IMR-90 (cell line): ENCODE results near the gene TALDO1.

Experiments used
- CEBPB ChIP-seq: IDR thresholded peaks from 2 replicates; pipeline ENCODE4 v1.6.1; 2012; ENCODE audit warnings: low read depth, low read length, improper control_type of control experiment
- CTCF ChIP-seq: conservative IDR thresholded peaks from 2 replicates; pipeline ENCODE4 v1.5.1; 2012; ENCODE audit warnings: mild to moderate bottlenecking, low read depth, low read length, improper control_type of control experiment
- FOS ChIP-seq: fragments of 150-350 bp; IDR thresholded peaks from 2 replicates; pipeline ENCODE4 v1.6.1; 2016; ENCODE audit warnings: low read depth, low read length
- NFE2L2 ChIP-seq: fragments of 150-350 bp; IDR thresholded peaks from 2 replicates; pipeline ENCODE4 v1.6.1; 2016; ENCODE audit warnings: low read depth, mild to moderate bottlenecking, low read length
- POLR2A ChIP-seq: IDR thresholded peaks from 2 replicates; pipeline ENCODE4 v1.6.1; 2012; ENCODE audit warnings: mild to moderate bottlenecking, low read depth, low read length
- RCOR1 ChIP-seq: IDR thresholded peaks from 2 replicates; pipeline ENCODE4 v1.6.1; 2012; ENCODE audit warnings: mild to moderate bottlenecking, low read length, improper control_type of control experiment; ENCODE audit not compliant: insufficient replicate concordance
- RFX5 ChIP-seq: IDR thresholded peaks from 2 replicates; pipeline ENCODE4 v1.8.0; 2012; ENCODE audit warnings: low read depth, mild to moderate bottlenecking, low read length, moderate library complexity

- TF ChIP-seq CTCF: no peak
- no peak for TF ChIP-seq NFE2L2
- no peak for TF ChIP-seq CEBPB
- TF ChIP-seq POLR2A: no peak
- no peak for TF ChIP-seq FOS
- TF ChIP-seq RFX5: no peak
- no peak for TF ChIP-seq RCOR1
Observed at GRCh38 chr11:779955-780532, 32.8 kb downstream of the TALDO1 start.
